Natural killer cell (primary cell): ENCODE data around the gene SMAGP. TPM values are rescaled to one million over a fixed set of nuclear protein-coding genes. Genes with fewer than 3 reads are reported as not detected.

Experiments
- ATAC-seq, 3 donors: fragments of 150-1000 bp in 2 of 3; fragments of 200-7000 bp in 1 of 3; cut with Tn5 transposase; 1 replicate in 1 of 3; 2 replicates in 2 of 3; pipeline ENCODE4 v1.10.0; 2021; ENCODE audit warnings: mild to moderate bottlenecking in 2 of 3, moderate library complexity in 2 of 3
- DNase-seq, 2 donors: peaks; one replicate each; pipeline versions ENCODE4 v3.0.0 to v3.0.0-alpha.2; 2013 to 2021; ENCODE audit warnings: mixed read lengths in 1 of 2
- H3K27ac ChIP-seq: one replicate; pipeline ENCODE4 v1.5.1; 2013; ENCODE audit warnings: mild to moderate bottlenecking, low read length
- H3K27me3 ChIP-seq: one replicate; pipeline ENCODE4 v1.6.1; 2013; ENCODE audit warnings: low read length; ENCODE audit not compliant: control insufficient read depth, insufficient read depth
- H3K36me3 ChIP-seq: one replicate; pipeline ENCODE4 v1.6.1; 2013; ENCODE audit warnings: low read length; ENCODE audit not compliant: control insufficient read depth, insufficient read depth
- H3K4me1 ChIP-seq: one replicate; pipeline ENCODE4 v1.6.1; 2013; ENCODE audit warnings: low read length; ENCODE audit not compliant: control insufficient read depth, insufficient read depth
- H3K4me3 ChIP-seq: one replicate; pipeline ENCODE4 v1.5.1; 2013; ENCODE audit warnings: low read length
- H3K9me3 ChIP-seq: one replicate; pipeline ENCODE4 v1.6.1; 2013; ENCODE audit warnings: low read length; ENCODE audit not compliant: control insufficient read depth, insufficient read depth
- H3K27ac Mint-ChIP-seq, 2 donors: one replicate each; pipeline ENCODE4 v1.8.0; 2022; ENCODE audit warnings: mild to moderate bottlenecking in 2 of 2, mixed read lengths in 2 of 2, moderate library complexity in 1 of 2
- H3K27me3 Mint-ChIP-seq, 2 donors: one replicate each; pipeline ENCODE4 v1.8.0; 2022; ENCODE audit warnings: low read depth in 2 of 2, mixed read lengths in 2 of 2
- H3K36me3 Mint-ChIP-seq: one replicate; pipeline ENCODE4 v1.8.0; 2022; ENCODE audit warnings: mixed read lengths
- H3K4me1 Mint-ChIP-seq, 2 donors: one replicate each; pipeline ENCODE4 v1.8.0; 2022; ENCODE audit warnings: mixed read lengths in 2 of 2
- H3K4me3 Mint-ChIP-seq: one replicate; pipeline ENCODE4 v1.8.0; 2022; ENCODE audit warnings: mild to moderate bottlenecking, moderate library complexity, mixed read lengths
- H3K9me3 Mint-ChIP-seq, 2 donors: one replicate each; pipeline ENCODE4 v1.8.0; 2022; ENCODE audit warnings: mixed read lengths in 2 of 2
- WGBS: methylation state at CpG from one replicate; pipeline ENCODE4 v1.1.7; 2013; ENCODE audit warnings: missing lambda C conversion rate; ENCODE audit not compliant: insufficient coverage; 5-methylcytosine and 5-hydroxymethylcytosine counted together
- intact Hi-C: fragments of 100-400 bp; cut with micrococcal nuclease; formaldehyde crosslinking; loops from one replicate; pipeline ENCODE4 v1.14.2; 2022
- total RNA-seq, 4 donors: library from RNA; stranded (reverse); fragments of 120-200 nt in 1 of 4; gene quantifications; one replicate each; pipeline versions ENCODE4 v1.2.3 to v1.2.4, GENCODE V29; 2013 to 2022
- TF ChIP-seq, protein P1 (sequence below): fragments of 200-600 bp; IDR thresholded peaks from one replicate; pipeline ENCODE4 v1.8.0; 2022; ENCODE audit warnings: antibody characterized with exemption

Gene SMAGP
- total RNA-seq, 3 donors from 2014 or later (not counting 1 experiment from before 2014, with no cell fraction given), result 6.5 to 26.2 (median 19.0) TPM

DNA sequence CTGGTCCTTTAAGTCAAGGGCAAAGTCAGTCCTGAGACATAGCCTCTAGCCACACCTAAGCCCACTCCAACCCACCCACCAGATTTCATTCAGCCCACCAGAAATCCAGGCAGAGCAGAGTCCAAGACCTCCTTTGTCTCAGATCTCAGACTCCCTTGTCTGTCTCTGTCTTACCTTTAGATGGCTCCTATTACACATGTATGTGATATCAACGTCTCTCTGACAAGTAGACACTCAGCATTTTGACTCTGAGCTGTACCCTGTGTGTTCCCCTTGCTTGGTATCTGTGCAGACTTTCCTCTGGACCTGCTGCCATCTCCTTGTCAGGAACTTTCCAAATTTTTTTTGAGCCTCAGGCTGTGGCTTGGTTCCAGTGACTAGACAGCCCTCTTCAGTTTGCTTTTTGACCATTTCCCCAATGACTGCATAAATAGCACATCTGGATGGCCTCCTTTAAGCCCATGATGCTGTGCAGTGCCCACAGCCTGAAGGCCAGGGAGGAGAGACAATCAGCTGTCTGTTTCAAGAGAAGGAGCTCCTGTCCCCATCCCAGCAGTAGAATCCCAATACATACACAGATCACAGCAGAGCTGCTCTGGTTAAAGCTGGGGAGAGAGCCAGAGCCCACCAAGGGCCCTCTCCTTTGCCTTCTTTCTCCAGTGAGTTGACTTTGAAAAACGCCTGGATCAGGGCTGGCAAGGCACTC lies 59.4 kb downstream of the SMAGP start:
- DNase-seq (no peak), ATAC-seq (no peak)
- no peaks in the 10 kb centered on the region for H3K36me3 ChIP-seq
- Mint-ChIP-seq H3K4me3 (no peak overlapping the region), H3K9me3 (no peaks in the 10 kb centered on the region), H3K4me1 (no peaks in the 10 kb centered on the region), H3K36me3 (no peaks in the 10 kb centered on the region), H3K27me3 (peaks cover 0 to 4% of the 10 kb centered on the region in 2 donors), H3K27ac (no peak overlapping the region)
- TF ChIP-seq, protein P1, sequence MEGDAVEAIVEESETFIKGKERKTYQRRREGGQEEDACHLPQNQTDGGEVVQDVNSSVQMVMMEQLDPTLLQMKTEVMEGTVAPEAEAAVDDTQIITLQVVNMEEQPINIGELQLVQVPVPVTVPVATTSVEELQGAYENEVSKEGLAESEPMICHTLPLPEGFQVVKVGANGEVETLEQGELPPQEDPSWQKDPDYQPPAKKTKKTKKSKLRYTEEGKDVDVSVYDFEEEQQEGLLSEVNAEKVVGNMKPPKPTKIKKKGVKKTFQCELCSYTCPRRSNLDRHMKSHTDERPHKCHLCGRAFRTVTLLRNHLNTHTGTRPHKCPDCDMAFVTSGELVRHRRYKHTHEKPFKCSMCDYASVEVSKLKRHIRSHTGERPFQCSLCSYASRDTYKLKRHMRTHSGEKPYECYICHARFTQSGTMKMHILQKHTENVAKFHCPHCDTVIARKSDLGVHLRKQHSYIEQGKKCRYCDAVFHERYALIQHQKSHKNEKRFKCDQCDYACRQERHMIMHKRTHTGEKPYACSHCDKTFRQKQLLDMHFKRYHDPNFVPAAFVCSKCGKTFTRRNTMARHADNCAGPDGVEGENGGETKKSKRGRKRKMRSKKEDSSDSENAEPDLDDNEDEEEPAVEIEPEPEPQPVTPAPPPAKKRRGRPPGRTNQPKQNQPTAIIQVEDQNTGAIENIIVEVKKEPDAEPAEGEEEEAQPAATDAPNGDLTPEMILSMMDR, result no peak
- 62% methylated on average over 2 of the region's 2 CpGs for WGBS
- intact Hi-C loops, result no loop called here
- H3K27ac ChIP-seq, result no peak overlapping the region
- no peaks in the 10 kb centered on the region for H3K4me1 ChIP-seq
- no peak overlapping the region for H3K4me3 ChIP-seq
- no peaks in the 10 kb centered on the region for H3K9me3 ChIP-seq
- no peaks in the 10 kb centered on the region for H3K27me3 ChIP-seq

DNA sequence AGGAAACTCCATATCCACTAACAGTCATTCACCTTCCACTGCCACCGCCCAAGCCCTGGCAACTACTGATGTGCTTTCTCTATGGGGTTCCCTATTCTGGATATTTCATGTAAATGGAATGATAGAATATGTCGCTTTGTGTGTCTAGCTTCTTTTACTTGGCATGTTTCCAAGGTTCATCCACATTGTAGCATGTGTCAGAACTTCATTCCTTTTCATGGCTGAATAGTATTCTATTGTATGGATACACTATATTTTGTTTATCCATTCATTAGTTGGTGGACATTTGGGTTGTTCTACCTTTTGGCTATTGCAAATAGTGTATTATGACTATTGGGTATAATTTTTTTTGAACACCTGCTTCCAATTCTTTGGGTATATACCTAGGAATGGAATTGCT lies 61.0 kb downstream of the SMAGP start:
- H3K36me3 ChIP-seq, result no peaks in the 10 kb centered on the region
- no peaks in the 10 kb centered on the region for H3K9me3 Mint-ChIP-seq
- DNase-seq (no peak), ATAC-seq (no peak)
- 100% methylated on average over 1 of the region's 2 CpGs for WGBS
- no peak overlapping the region for H3K4me3 ChIP-seq
- intact Hi-C loops, result no loop called here
- no peaks in the 10 kb centered on the region for H3K4me1 ChIP-seq
- no peaks in the 10 kb centered on the region for H3K9me3 ChIP-seq
- H3K27ac ChIP-seq, result no peak overlapping the region
- no peaks in the 10 kb centered on the region for H3K36me3 Mint-ChIP-seq
- H3K4me3 Mint-ChIP-seq, result no peak overlapping the region
- H3K27me3 Mint-ChIP-seq, result peaks cover 0 to 4% of the 10 kb centered on the region in 2 donors
- no peaks in the 10 kb centered on the region for H3K27me3 ChIP-seq
- H3K27ac Mint-ChIP-seq, result no peak overlapping the region
- TF ChIP-seq, protein P1, result no peak
- no peaks in the 10 kb centered on the region for H3K4me1 Mint-ChIP-seq

DNA sequence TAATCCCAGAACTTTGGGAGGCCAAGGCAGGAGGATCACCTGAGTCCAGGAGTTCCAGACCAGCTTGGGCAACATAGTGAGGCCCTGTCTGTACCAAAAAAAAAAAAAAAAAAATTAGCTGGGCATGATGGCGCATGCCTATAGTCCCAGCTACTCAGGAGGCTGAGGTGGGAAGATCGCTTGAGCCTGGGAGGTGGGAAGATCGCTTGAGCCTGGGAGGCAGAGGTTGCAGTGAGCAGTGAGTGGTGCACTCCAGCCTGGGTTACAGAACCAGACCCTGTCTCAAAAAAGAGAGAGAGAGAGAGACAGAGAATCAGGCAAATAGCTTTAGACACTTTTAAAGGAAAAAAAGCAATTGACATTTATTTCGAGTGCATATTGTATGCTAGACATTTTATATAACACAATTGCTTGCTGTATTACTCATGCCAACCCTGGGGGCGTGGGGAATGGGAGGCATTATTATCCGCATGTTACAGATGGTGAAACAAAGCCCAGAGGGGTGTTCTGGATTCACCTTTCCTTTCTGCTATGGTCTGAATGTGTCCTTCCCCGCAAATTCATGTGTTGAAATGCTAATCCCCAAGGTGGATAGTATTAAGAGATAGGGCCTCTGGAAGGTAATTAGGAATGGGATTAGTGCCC lies 62.1 kb downstream of the SMAGP start:
- Mint-ChIP-seq H3K4me1 (no peaks in the 10 kb centered on the region), H3K36me3 (no peaks in the 10 kb centered on the region), H3K27me3 (peaks cover 0 to 4% of the 10 kb centered on the region in 2 donors), H3K4me3 (no peak overlapping the region), H3K27ac (no peak overlapping the region), H3K9me3 (no peaks in the 10 kb centered on the region)
- WGBS, result 92% methylated on average over 5 of the region's 7 CpGs
- intact Hi-C loops, result no loop called here
- H3K27me3 ChIP-seq, result no peaks in the 10 kb centered on the region
- no peaks in the 10 kb centered on the region for H3K4me1 ChIP-seq
- no peak overlapping the region for H3K4me3 ChIP-seq
- DNase-seq (no peak), ATAC-seq (no peak)
- H3K9me3 ChIP-seq, result no peaks in the 10 kb centered on the region
- no peaks in the 10 kb centered on the region for H3K36me3 ChIP-seq
- H3K27ac ChIP-seq, result no peak overlapping the region
- TF ChIP-seq, protein P1, result no peak
